Endothelial cell of umbilical vein (primary cell): ENCODE data around the gene NIPA2. TPM values are rescaled to one million over a fixed set of nuclear protein-coding genes. Genes with fewer than 3 reads are reported as not detected.

ENCODE experiments used
- BruUV-seq: library from RNA; stranded (reverse); fragments of 400-500 nt; replicated peaks from 2 replicates; lab custom pipeline; 2021; lab: Mats Ljungman, UMichigan
- CTCF ChIA-PET: fragments of 300-600, 350-600 bp; sonication (Branson Sonifier 250); formaldehyde crosslinking; loops from one replicate; lab custom pipeline; 2021; ENCODE audit warnings: antibody characterized with exemption, inconsistent platforms; lab: Charles Lee
- POLR2A ChIA-PET: fragments of 300-600, 350-600 bp; sonication (Branson Sonifier 250); formaldehyde crosslinking; loops from one replicate; lab custom pipeline; 2021; ENCODE audit warnings: antibody characterized with exemption, inconsistent platforms; lab: Charles Lee
- DNase-seq: peaks from one replicate; pipeline ENCODE4 v3.0.0-alpha.2; 2011; ENCODE audit warnings: low read depth, low spot score
- FAIRE-seq: peaks from 2 replicates; lab custom pipeline; 2011; peaks lifted over from hg19 to GRCh38; lab: Jason Lieb, UNC
- H2AFZ ChIP-seq: 2 replicates; pipeline ENCODE4 v1.6.0; 2012; ENCODE audit warnings: low read depth, low read length, control low read depth, inconsistent platforms
- H3K27ac ChIP-seq: 2 replicates; pipeline ENCODE4 v1.5.1; 2011; ENCODE audit warnings: low read depth, mild to moderate bottlenecking, control low read depth, low read length, moderate library complexity; ENCODE audit not compliant: insufficient read depth
- H3K27me3 ChIP-seq, 2 experiments: 2 replicates each; pipeline versions ENCODE4 v1.6.0 to v1.6.1; 2011; ENCODE audit warnings: low read length in 2 of 2, mixed read lengths in 1 of 2; ENCODE audit not compliant: control insufficient read depth in 2 of 2, insufficient read depth in 2 of 2
- H3K36me3 ChIP-seq, 2 experiments: 2 replicates in 1 of 2; 3 replicates in 1 of 2; pipeline ENCODE4 v1.5.1; 2011; ENCODE audit warnings: low read length in 2 of 2, mild to moderate bottlenecking in 1 of 2, moderate library complexity in 1 of 2; ENCODE audit not compliant: control insufficient read depth in 2 of 2, insufficient read depth in 2 of 2; ENCODE audit errors: extremely low read depth in 1 of 2
- H3K4me1 ChIP-seq: 3 replicates; pipeline ENCODE4 v1.5.1; 2011; ENCODE audit warnings: mild to moderate bottlenecking, low read length; ENCODE audit not compliant: control insufficient read depth, insufficient read depth; ENCODE audit errors: extremely low read depth
- H3K4me2 ChIP-seq: 2 replicates; pipeline ENCODE4 v1.6.1; 2011; ENCODE audit warnings: low read length, control low read depth, mixed read lengths; ENCODE audit not compliant: insufficient read depth
- H3K4me3 ChIP-seq, 3 experiments: fragments of 200-600 bp in 1 of 3; sonication (generic), shearing (Covaris generic) in 1 of 3; replicated peaks in 1 of 3; 2 replicates each; pipeline ENCODE4 v1.5.1; 2011 to 2016; ENCODE audit warnings: control low read depth in 3 of 3, low read length in 3 of 3, mild to moderate bottlenecking in 2 of 3, inconsistent platforms in 1 of 3, low read depth in 1 of 3, moderate library complexity in 1 of 3; ENCODE audit not compliant: insufficient read depth in 1 of 3
- H3K79me2 ChIP-seq: 2 replicates; pipeline ENCODE4 v1.6.0; 2012; ENCODE audit warnings: low read length, inconsistent platforms; ENCODE audit not compliant: control insufficient read depth, insufficient read depth
- H3K9ac ChIP-seq: replicated peaks from 2 replicates; pipeline ENCODE3; 2011; ENCODE audit warnings: low read length, control low read depth; ENCODE audit not compliant: insufficient read depth; ENCODE audit errors: extremely low read depth
- H3K9me1 ChIP-seq: replicated peaks from 3 replicates; pipeline ENCODE4 v1.6.0; 2011; ENCODE audit warnings: mild to moderate bottlenecking, low read length; ENCODE audit not compliant: control insufficient read depth, insufficient read depth; ENCODE audit errors: extremely low read depth
- H3K9me3 ChIP-seq: replicated peaks from 2 replicates; pipeline ENCODE4 v1.5.1; 2012; ENCODE audit warnings: low read length, inconsistent platforms; ENCODE audit not compliant: control insufficient read depth, insufficient read depth
- H4K20me1 ChIP-seq: replicated peaks from 2 replicates; pipeline ENCODE3; 2011; ENCODE audit warnings: mild to moderate bottlenecking, low read length; ENCODE audit not compliant: control insufficient read depth, insufficient read depth; ENCODE audit errors: extremely low read depth
- CTCF ChIP-seq, 2 donors: IDR thresholded peaks; 1 replicate in 1 of 2; 2 replicates in 1 of 2; pipeline ENCODE4 v1.5.1; 2011; ENCODE audit warnings: low read length in 2 of 2, mild to moderate bottlenecking in 2 of 2, moderate library complexity in 2 of 2, control low read depth in 1 of 2, inconsistent platforms in 1 of 2, low read depth in 1 of 2; ENCODE audit not compliant: insufficient read depth in 1 of 2; ENCODE audit errors: extremely low read depth in 1 of 2
- EZH2 ChIP-seq: IDR thresholded peaks from 2 replicates; pipeline ENCODE4 v1.6.1; 2012; ENCODE audit warnings: borderline replicate concordance, low read depth, mild to moderate bottlenecking, moderate library complexity, low read length, inconsistent platforms; ENCODE audit not compliant: severe bottlenecking
- FOS ChIP-seq: IDR thresholded peaks from 2 replicates; pipeline ENCODE4 v1.6.1; 2011; ENCODE audit warnings: mild to moderate bottlenecking, low read length, moderate library complexity, borderline replicate concordance; ENCODE audit not compliant: insufficient read depth
- GATA2 ChIP-seq: IDR thresholded peaks from 2 replicates; pipeline ENCODE4 v1.7.0; 2011; ENCODE audit warnings: low read depth, mild to moderate bottlenecking, moderate library complexity, mixed read lengths, low read length; ENCODE audit not compliant: insufficient read length, insufficient read depth
- JUN ChIP-seq: IDR thresholded peaks from 2 replicates; pipeline ENCODE4 v1.6.1; 2011; ENCODE audit warnings: borderline replicate concordance, low read depth; ENCODE audit not compliant: insufficient read length, insufficient read depth
- MAX ChIP-seq: IDR thresholded peaks from 2 replicates; pipeline ENCODE4 v1.6.1; 2011; ENCODE audit not compliant: insufficient read depth, insufficient read length
- MYC ChIP-seq: IDR thresholded peaks from one replicate; pipeline ENCODE4 v1.6.1; 2011; ENCODE audit warnings: mild to moderate bottlenecking, low read depth, low read length
- POLR2A ChIP-seq: IDR thresholded peaks from 2 replicates; pipeline ENCODE4 v1.6.1; 2012; ENCODE audit warnings: low read depth, mild to moderate bottlenecking, control low read depth, low read length
- POLR2AphosphoS5 ChIP-seq: IDR thresholded peaks from 2 replicates; pipeline ENCODE4 v1.6.1; 2012; ENCODE audit warnings: low read depth, mild to moderate bottlenecking, control low read depth, low read length, moderate library complexity; ENCODE audit not compliant: insufficient read depth
- dilution Hi-C: fragments of 300-500 bp; cut with MboI; formaldehyde crosslinking; loops from one replicate; pipeline ENCODE4 v1.15.0; 2019; ENCODE audit warnings: low sequenced_read_pairs; ENCODE audit not compliant: extremely low pct_ligation_motif_present
- intact Hi-C: fragments of 100-400 bp; cut with micrococcal nuclease; formaldehyde crosslinking; loops from one replicate; pipeline ENCODE4 v1.10.0; 2022
- polyA plus RNA-seq, 4 experiments: library from polyadenylated mRNA; depleted of rRNA in 3 of 4; stranded (reverse) in 3 of 4; unstranded in 1 of 4; fragments of >200 nt; gene quantifications; 2 replicates each; pipeline versions ENCODE4 v1.2.1 to v1.2.3, GENCODE V29; 2011 to 2012; ENCODE audit warnings: missing spikeins in 1 of 4
- total RNA-seq: library from RNA; stranded (reverse); gene quantifications from 2 replicates; pipeline ENCODE4 v1.2.3, GENCODE V29; 2021

NIPA2 gene
- total and polyA plus RNA-seq, 2 donors (not counting 3 experiments of a cell fraction or from before 2014, with no cell fraction given), result 55.2 to 75.7 TPM

- no TSS peak for BruUV-seq
- ChIA-PET POLR2A (no interaction called here), CTCF (no interaction called here)
- H3K4me3 ChIP-seq, result no peak overlapping the region
- H3K27me3 ChIP-seq, result no peaks in the 10 kb centered on the region
- peaks cover 7% of the 10 kb centered on the region for H4K20me1 ChIP-seq
- H3K36me3 ChIP-seq, result peaks cover 3 to 7% of the 10 kb centered on the region in 2 experiments
- TF ChIP-seq GATA2 (no peak), FOS (no peak), EZH2 (no peak), MAX (no peak), MYC (no peak)
- no peak overlapping the region for H3K4me2 ChIP-seq
- dilution Hi-C loops, result no loop called here
- H3K4me1 ChIP-seq, result peaks cover 7% of the 10 kb centered on the region
- peaks cover 92% of the 10 kb centered on the region for H3K79me2 ChIP-seq
- FAIRE-seq (no peak), DNase-seq (no peak)
- no peaks in the 10 kb centered on the region for H3K9me1 ChIP-seq
- no peaks in the 10 kb centered on the region for H3K9me3 ChIP-seq
- no peak overlapping the region for H3K27ac ChIP-seq
- no peak overlapping the region for H3K9ac ChIP-seq
- H2AFZ ChIP-seq, result no peak overlapping the region
- intact Hi-C loops, result no loop called here
Measured at GRCh38 chr15:22846073-22846472, 7.6 kb downstream of the NIPA2 start.

GRCh38 chr15:22850055-22850454 is 11.6 kb downstream of the NIPA2 start:
- Histone ChIP-seq H3K79me2 (peaks cover 63% of the 10 kb centered on the region), H3K4me1 (peaks cover 5% of the 10 kb centered on the region), H3K4me3 (no peak overlapping the region), H3K9ac (no peak overlapping the region), H3K4me2 (no peak overlapping the region), H4K20me1 (peaks cover 3% of the 10 kb centered on the region), H3K36me3 (peaks cover 0 to 9% of the 10 kb centered on the region in 2 experiments), H3K9me1 (no peaks in the 10 kb centered on the region), H2AFZ (no peak overlapping the region), H3K27ac (no peak overlapping the region), H3K9me3 (no peaks in the 10 kb centered on the region), H3K27me3 (no peaks in the 10 kb centered on the region)
- DNase-seq, result no peak
- ChIA-PET CTCF (interaction anchor here (1.7 kb wide), 1 partner anchor 10 kb away, joined by 6 read pairs; no protein-coding TSS in a partner anchor), POLR2A (no interaction called here)
- no peak for FAIRE-seq
- no peak for TF ChIP-seq CTCF (IDR thresholded peaks at IDR 0.05; ENCODE audit: extremely low read depth in 1 of 2, insufficient read depth in 1 of 2, low read depth in 1 of 2, low read length in 2 of 2)
- TF ChIP-seq FOS, result no peak
- no peak for TF ChIP-seq EZH2
- no peak for TF ChIP-seq GATA2
- TF ChIP-seq JUN, result no peak
- TF ChIP-seq POLR2A, result no peak
- no peak for TF ChIP-seq MYC
- TF ChIP-seq POLR2AphosphoS5, result no peak
- no peak for TF ChIP-seq MAX
- dilution Hi-C loops (no loop called here), intact Hi-C loops (no loop called here)
- no TSS peak for BruUV-seq
